IMR-90 (cell line): ENCODE measurements around the gene SLC9A9. TPM values are rescaled to one million over a fixed set of nuclear protein-coding genes. Genes with fewer than 3 reads are reported as not detected.

Experiments
- ATAC-seq: fragments of 200-7000 bp; cut with Tn5 transposase; 2 replicates; pipeline ENCODE4 v1.9.1; 2020; ENCODE audit warnings: low read depth, mild to moderate bottlenecking, moderate library complexity
- BruUV-seq: library from RNA; stranded (reverse); fragments of 400-500 nt; replicated peaks from 2 replicates; lab custom pipeline; 2021; lab: Mats Ljungman, UMichigan
- CTCF ChIA-PET: fragments of 300-600 bp; formaldehyde crosslinking; extraction: SDS; loops from one replicate; lab custom pipeline; 2021; ENCODE audit warnings: antibody characterized with exemption; lab: Yijun Ruan, JAX
- POLR2A ChIA-PET: fragments of 300-600 bp; sonication (Branson Sonifier 250); formaldehyde crosslinking; loops from one replicate; lab custom pipeline; 2022; ENCODE audit warnings: antibody characterized with exemption; ENCODE audit not compliant: unreplicated experiment; lab: Charles Lee
- DNase-seq: peaks from one replicate; pipeline ENCODE4 v3.0.0; 2013
- H2AFZ ChIP-seq: replicated peaks from 2 replicates; pipeline ENCODE3; 2013; ENCODE audit warnings: low read length, mild to moderate bottlenecking; ENCODE audit not compliant: poor library complexity
- H2AK5ac ChIP-seq: 2 replicates; pipeline ENCODE4 v1.6.1; 2013; ENCODE audit warnings: low read depth, low read length, inconsistent platforms
- H2AK9ac ChIP-seq: replicated peaks from 2 replicates; pipeline ENCODE3; 2013; ENCODE audit warnings: mild to moderate bottlenecking, low read depth, low read length, moderate library complexity; ENCODE audit not compliant: poor library complexity
- H2BK120ac ChIP-seq: 2 replicates; pipeline ENCODE4 v1.6.1; 2013; ENCODE audit warnings: low read depth, low read length, inconsistent platforms
- H2BK15ac ChIP-seq: 3 replicates; pipeline ENCODE4 v1.6.1; 2013; ENCODE audit warnings: low read depth, low read length, inconsistent platforms
- H2BK20ac ChIP-seq: 2 replicates; pipeline ENCODE4 v1.6.1; 2013; ENCODE audit warnings: low read depth, mild to moderate bottlenecking, inconsistent platforms, low read length, moderate library complexity
- H2BK5ac ChIP-seq: 2 replicates; pipeline ENCODE4 v1.6.1; 2013; ENCODE audit warnings: mild to moderate bottlenecking, low read depth, low read length, inconsistent platforms; ENCODE audit not compliant: poor library complexity, severe bottlenecking
- H3K14ac ChIP-seq: replicated peaks from 2 replicates; pipeline ENCODE4 v1.6.1; 2013; ENCODE audit warnings: low read depth, low read length, inconsistent platforms
- H3K18ac ChIP-seq: 2 replicates; pipeline ENCODE4 v1.6.1; 2013; ENCODE audit warnings: low read depth, low read length, control low read depth
- H3K23ac ChIP-seq: 2 replicates; pipeline ENCODE4 v1.6.1; 2013; ENCODE audit warnings: low read depth, low read length, inconsistent platforms
- H3K27ac ChIP-seq: 2 replicates; pipeline ENCODE4 v1.5.1; 2013; ENCODE audit warnings: mild to moderate bottlenecking, control low read depth, low read length; ENCODE audit not compliant: insufficient read depth
- H3K27me3 ChIP-seq: 2 replicates; pipeline ENCODE4 v1.6.1; 2013; ENCODE audit warnings: low read length; ENCODE audit not compliant: control insufficient read depth, insufficient read depth
- H3K36me3 ChIP-seq: 2 replicates; pipeline ENCODE4 v1.6.1; 2013; ENCODE audit warnings: low read length, mixed read lengths; ENCODE audit not compliant: control insufficient read depth, insufficient read depth
- H3K4ac ChIP-seq: 2 replicates; pipeline ENCODE4 v1.6.1; 2013; ENCODE audit warnings: low read depth, low read length, inconsistent platforms
- H3K4me1 ChIP-seq: 2 replicates; pipeline ENCODE4 v1.6.1; 2013; ENCODE audit warnings: low read length, mixed read lengths; ENCODE audit not compliant: control insufficient read depth, insufficient read depth
- H3K4me2 ChIP-seq: 2 replicates; pipeline ENCODE4 v1.6.1; 2013; ENCODE audit warnings: low read depth, mild to moderate bottlenecking, control low read depth, low read length, moderate library complexity
- H3K4me3 ChIP-seq: 2 replicates; pipeline ENCODE4 v1.5.1; 2013; ENCODE audit warnings: low read depth, mild to moderate bottlenecking, control low read depth, low read length, moderate library complexity; ENCODE audit not compliant: insufficient read depth
- H3K56ac ChIP-seq: 2 replicates; pipeline ENCODE4 v1.6.1; 2013; ENCODE audit warnings: low read length, inconsistent platforms; ENCODE audit not compliant: insufficient read depth; ENCODE audit errors: extremely low read depth
- H3K79me1 ChIP-seq, 2 experiments: 2 replicates each; pipeline ENCODE4 v1.6.1; 2013; ENCODE audit warnings: low read length in 2 of 2, inconsistent platforms in 1 of 2, low read depth in 1 of 2
- H3K9ac ChIP-seq: 2 replicates; pipeline ENCODE4 v1.6.1; 2013; ENCODE audit warnings: low read depth, low read length, control low read depth
- H3K9me1 ChIP-seq: 2 replicates; pipeline ENCODE4 v1.6.1; 2013; ENCODE audit warnings: low read length, inconsistent platforms; ENCODE audit not compliant: insufficient read depth
- H3K9me3 ChIP-seq: 2 replicates; pipeline ENCODE4 v1.6.1; 2013; ENCODE audit warnings: low read length; ENCODE audit not compliant: control insufficient read depth, insufficient read depth
- H4K20me1 ChIP-seq: 2 replicates; pipeline ENCODE4 v1.6.1; 2013; ENCODE audit warnings: low read length, inconsistent platforms; ENCODE audit not compliant: insufficient read depth
- H4K5ac ChIP-seq: 2 replicates; pipeline ENCODE4 v1.6.1; 2013; ENCODE audit warnings: mild to moderate bottlenecking, low read depth, low read length, control low read depth
- H4K8ac ChIP-seq, 2 experiments: 2 replicates each; pipeline ENCODE4 v1.6.1; 2013; ENCODE audit warnings: low read depth in 2 of 2, low read length in 2 of 2, control low read depth in 1 of 2, inconsistent platforms in 1 of 2
- H4K91ac ChIP-seq: 2 replicates; pipeline ENCODE4 v1.6.1; 2013; ENCODE audit warnings: low read depth, low read length, inconsistent platforms; ENCODE audit not compliant: insufficient read depth
- BHLHE40 ChIP-seq: fragments of 150-350 bp; IDR thresholded peaks from 2 replicates; pipeline ENCODE4 v1.6.1; 2016; ENCODE audit warnings: mild to moderate bottlenecking, low read depth, low read length
- CHD1 ChIP-seq: IDR thresholded peaks from 2 replicates; pipeline ENCODE4 v1.6.1; 2012; ENCODE audit warnings: low read depth, low read length, improper control_type of control experiment
- MAFK ChIP-seq: IDR thresholded peaks from 2 replicates; pipeline ENCODE4 v1.6.1; 2012; ENCODE audit warnings: low read depth, low read length, improper control_type of control experiment
- MXI1 ChIP-seq: IDR thresholded peaks from 2 replicates; pipeline ENCODE4 v1.6.1; 2012; ENCODE audit warnings: low read depth, mild to moderate bottlenecking, low read length, moderate library complexity, borderline replicate concordance
- RCOR1 ChIP-seq: IDR thresholded peaks from 2 replicates; pipeline ENCODE4 v1.6.1; 2012; ENCODE audit warnings: mild to moderate bottlenecking, low read length, improper control_type of control experiment; ENCODE audit not compliant: insufficient replicate concordance
- RFX5 ChIP-seq: IDR thresholded peaks from 2 replicates; pipeline ENCODE4 v1.8.0; 2012; ENCODE audit warnings: low read depth, mild to moderate bottlenecking, low read length, moderate library complexity
- WGBS, 2 experiments: methylation state at CpG; one replicate each; pipeline versions ENCODE4 v1.1.5 to v1.1.7; 2013; ENCODE audit warnings: missing lambda C conversion rate in 2 of 2; ENCODE audit not compliant: insufficient read length in 1 of 2; ENCODE audit errors: extremely low coverage in 2 of 2; 5-methylcytosine and 5-hydroxymethylcytosine counted together
- dilution Hi-C: fragments of 300-500 bp; cut with HindIII; formaldehyde crosslinking; loops from one replicate; pipeline ENCODE4 v1.14.3; 2018; ENCODE audit warnings: low sequenced_read_pairs; ENCODE audit not compliant: unreplicated experiment
- in situ Hi-C: fragments of 300-500 bp; cut with MboI; formaldehyde crosslinking; loops from 3 replicates; pipeline ENCODE4 v1.14.3; 2019; ENCODE audit warnings: low sequenced_read_pairs, inconsistent platforms, mixed read lengths
- intact Hi-C: fragments of 100-400 bp; cut with micrococcal nuclease; formaldehyde crosslinking; loops from 2 replicates; pipeline ENCODE4 v1.10.0; 2022
- polyA plus RNA-seq, 3 experiments: library from polyadenylated mRNA; depleted of rRNA; stranded (reverse); fragments of >200 nt; gene quantifications; 2 replicates each; pipeline ENCODE4 v1.2.3, GENCODE V29; 2012; ENCODE audit warnings: low replicate concordance in 1 of 3
- total RNA-seq: library from RNA; depleted of rRNA; stranded (reverse); fragments of >200 nt; gene quantifications from 2 replicates; pipeline ENCODE4 v1.2.3, GENCODE V29; 2012
- TF ChIP-seq, protein P1 (sequence below): fragments of 150-350 bp; IDR thresholded peaks from 2 replicates; pipeline ENCODE4 v1.6.1; 2017; ENCODE audit warnings: mild to moderate bottlenecking, antibody characterized with exemption, low read length, low read depth

Gene SLC9A9
- total and polyA plus RNA-seq, 2 of the 4 experiments (the other 2 are of a cell fraction) = 1.4 to 2.3 TPM

GRCh38 chr3:143261848-143262247 is 586.4 kb downstream of the SLC9A9 start:
- no peak overlapping the region for H3K4ac ChIP-seq
- H2BK120ac ChIP-seq = no peak overlapping the region
- TF ChIP-seq MXI1 (no peak), CHD1 (no peak), MAFK (no peak), BHLHE40 (no peak), RCOR1 (no peak), RFX5 (no peak)
- TF ChIP-seq, protein P1, sequence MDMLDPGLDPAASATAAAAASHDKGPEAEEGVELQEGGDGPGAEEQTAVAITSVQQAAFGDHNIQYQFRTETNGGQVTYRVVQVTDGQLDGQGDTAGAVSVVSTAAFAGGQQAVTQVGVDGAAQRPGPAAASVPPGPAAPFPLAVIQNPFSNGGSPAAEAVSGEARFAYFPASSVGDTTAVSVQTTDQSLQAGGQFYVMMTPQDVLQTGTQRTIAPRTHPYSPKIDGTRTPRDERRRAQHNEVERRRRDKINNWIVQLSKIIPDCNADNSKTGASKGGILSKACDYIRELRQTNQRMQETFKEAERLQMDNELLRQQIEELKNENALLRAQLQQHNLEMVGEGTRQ = no peak
- DNase-seq = no peak
- in situ Hi-C loops (no loop called here), dilution Hi-C loops (no loop called here), intact Hi-C loops (no loop called here)
- no peak for ATAC-seq
- H3K79me1 ChIP-seq = no peaks in the 10 kb centered on the region
- H3K27ac ChIP-seq = no peak overlapping the region
- no peak overlapping the region for H4K8ac ChIP-seq
- no peak overlapping the region for H2AFZ ChIP-seq
- no peak overlapping the region for H3K18ac ChIP-seq
- no peak overlapping the region for H3K4me3 ChIP-seq
- H3K9me3 ChIP-seq = no peaks in the 10 kb centered on the region
- WGBS, 2 experiments = 20% methylated on average over 1 of the region's 2 CpGs; no CpG with 5 or more reads in 1 of the 2 experiments
- no peaks in the 10 kb centered on the region for H3K36me3 ChIP-seq
- no peaks in the 10 kb centered on the region for H4K20me1 ChIP-seq
- H3K14ac ChIP-seq = no peak overlapping the region
- POLR2A ChIA-PET = no interaction called here
- H2AK5ac ChIP-seq = no peak overlapping the region
- H3K23ac ChIP-seq = no peak overlapping the region
- H2BK20ac ChIP-seq = no peak overlapping the region
- H2BK15ac ChIP-seq = no peak overlapping the region
- no peak overlapping the region for H3K4me2 ChIP-seq
- no peak overlapping the region for H4K5ac ChIP-seq
- H3K9ac ChIP-seq = no peak overlapping the region
- H4K91ac ChIP-seq = no peak overlapping the region
- BruUV-seq = no TSS peak
- CTCF ChIA-PET = no interaction called here
- no peaks in the 10 kb centered on the region for H3K9me1 ChIP-seq
- H2BK5ac ChIP-seq = no peak overlapping the region
- no peak overlapping the region for H3K56ac ChIP-seq
- H3K27me3 ChIP-seq = no peaks in the 10 kb centered on the region
- H2AK9ac ChIP-seq = no peak overlapping the region
- no peaks in the 10 kb centered on the region for H3K4me1 ChIP-seq
